Measurements from ENCODE around the gene TMEM63A.

TMEM63A gene

GRCh38 chr1:225860107-225860506 is 22.1 kb downstream of the TMEM63A start:
- no peaks in the 10 kb centered on the region for H3K9me3 ChIP-seq (ENCODE audit: low read length)

DNA sequence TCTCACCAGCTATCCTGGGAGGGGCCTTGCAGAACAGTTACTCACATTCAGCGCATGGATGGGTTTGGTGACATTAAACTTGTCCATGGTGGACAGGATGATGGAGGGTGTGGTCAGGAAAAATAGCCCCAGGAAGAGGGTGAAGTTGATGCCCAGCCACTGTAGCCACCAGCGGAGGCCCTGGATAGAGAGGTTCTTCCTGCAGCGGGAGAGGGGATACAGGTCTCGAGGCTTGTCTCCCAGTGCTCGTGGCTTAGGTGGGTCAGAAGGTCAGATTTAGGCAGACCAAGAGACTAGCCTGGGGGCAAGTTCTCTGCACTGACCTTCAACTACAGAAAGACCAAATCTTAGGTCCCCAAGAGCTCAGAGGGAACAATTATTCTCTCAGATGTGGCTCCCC is 23.0 kb downstream of the TMEM63A start:
- Histone ChIP-seq H3K36me3 (ENCODE audit: insufficient read depth, low read length) (peaks cover 78% of the 10 kb centered on the region), H3K9ac (ENCODE audit: low read length) (no peak overlapping the region), H3K4me3 (ENCODE audit: low read depth in 1 of 2, low read length in 2 of 2) (no peak overlapping the region)

More at GRCh38 chr1:225860107-225860506, 22.1 kb downstream of the TMEM63A start:
- Histone ChIP-seq H3K27ac (ENCODE audit: low read depth, low read length) (no peak overlapping the region), H3K4me3 (ENCODE audit: low read depth in 1 of 2, low read length in 2 of 2) (no peak overlapping the region), H3K27me3 (ENCODE audit: control insufficient read depth in 1 of 2, insufficient read depth in 2 of 2, low read length in 2 of 2) (no peaks in the 10 kb centered on the region), H3K4me1 (ENCODE audit: insufficient read depth, low read length) (peaks cover 9% of the 10 kb centered on the region), H3K36me3 (ENCODE audit: insufficient read depth, low read length) (peaks cover 69% of the 10 kb centered on the region), H3K9ac (ENCODE audit: low read length) (no peak overlapping the region)

DNA sequence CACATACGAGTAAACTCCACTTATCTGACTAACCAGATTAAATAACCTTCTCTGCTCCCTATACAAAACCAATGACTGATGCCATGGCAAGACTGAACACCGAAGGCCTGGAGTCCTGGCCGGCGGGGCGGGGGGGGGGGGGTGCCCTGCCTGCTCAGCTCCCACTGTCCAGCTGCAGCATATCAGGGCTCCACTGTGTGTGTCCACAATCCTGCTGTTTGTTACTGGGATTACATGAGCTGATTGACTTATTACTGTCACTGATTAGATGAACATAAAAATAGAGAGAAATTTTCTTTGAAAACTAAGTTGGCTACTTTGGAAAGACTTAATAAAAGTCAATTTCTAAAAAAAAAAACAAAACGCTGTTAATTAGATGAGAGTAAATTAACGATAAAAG is 24.9 kb downstream of the TMEM63A start:
- Histone ChIP-seq H3K4me1 (ENCODE audit: insufficient read depth, low read length) (no peaks in the 10 kb centered on the region), H3K27ac (ENCODE audit: low read depth, low read length) (no peak overlapping the region), H3K27me3 (ENCODE audit: control insufficient read depth in 1 of 2, insufficient read depth in 2 of 2, low read length in 2 of 2) (no peaks in the 10 kb centered on the region), H3K9ac (ENCODE audit: low read length) (no peak overlapping the region), H3K9me3 (ENCODE audit: low read length) (no peaks in the 10 kb centered on the region), H3K36me3 (ENCODE audit: insufficient read depth, low read length) (peaks cover 90% of the 10 kb centered on the region), H3K4me3 (ENCODE audit: low read depth in 1 of 2, low read length in 2 of 2) (no peak overlapping the region)

More for the DNA sequence above, 23.0 kb downstream of the TMEM63A start:
- no peaks in the 10 kb centered on the region for H3K9me3 ChIP-seq (ENCODE audit: low read length)
- no peak overlapping the region for H3K27ac ChIP-seq (ENCODE audit: low read depth, low read length)
- no peaks in the 10 kb centered on the region for H3K27me3 ChIP-seq (ENCODE audit: control insufficient read depth in 1 of 2, insufficient read depth in 2 of 2, low read length in 2 of 2)
- H3K4me1 ChIP-seq (ENCODE audit: insufficient read depth, low read length) = peaks cover 9% of the 10 kb centered on the region

DNA sequence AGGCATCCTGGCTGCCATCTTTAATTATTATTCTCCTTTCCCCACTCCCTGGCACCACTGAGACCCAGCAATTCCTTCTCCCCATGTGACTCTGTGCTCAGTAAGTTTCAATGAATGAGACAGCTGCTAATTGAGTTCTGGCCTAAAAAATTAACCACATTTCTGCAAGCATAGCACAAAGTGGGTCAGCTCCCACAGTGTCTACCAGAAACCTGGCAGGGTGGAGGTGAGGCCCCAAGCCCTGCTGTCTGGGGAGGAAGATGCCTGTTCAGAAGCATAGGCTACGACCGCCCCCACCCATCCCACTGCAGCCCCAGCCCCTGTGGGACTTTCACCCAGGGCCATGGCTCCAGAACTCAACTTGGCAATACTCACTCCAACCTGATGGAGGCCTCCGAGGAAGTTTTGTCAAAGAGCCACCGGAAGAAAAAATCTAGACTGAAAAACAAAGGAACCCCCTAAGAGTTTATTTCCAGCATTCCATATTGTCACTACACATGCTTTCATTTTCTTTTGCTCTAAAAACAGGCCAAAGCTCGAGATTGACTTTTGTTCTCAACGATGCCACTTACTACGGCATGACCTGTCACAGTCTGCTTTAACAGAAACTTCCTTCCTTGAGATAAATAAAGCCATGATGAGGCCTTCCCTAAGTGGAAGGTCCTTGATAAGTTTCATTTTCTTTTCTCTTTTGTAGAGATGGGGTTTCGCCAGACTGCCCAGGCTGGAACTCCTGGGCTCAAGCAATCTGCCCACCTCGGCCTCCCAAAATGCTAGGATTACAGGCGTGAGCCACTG is 26.5 kb downstream of the TMEM63A start:
- H3K27me3 ChIP-seq (ENCODE audit: control insufficient read depth in 1 of 2, insufficient read depth in 2 of 2, low read length in 2 of 2) = no peaks in the 10 kb centered on the region
- H3K9me3 ChIP-seq (ENCODE audit: low read length) = no peaks in the 10 kb centered on the region
- H3K4me1 ChIP-seq (ENCODE audit: insufficient read depth, low read length) = no peaks in the 10 kb centered on the region
- H3K36me3 ChIP-seq (ENCODE audit: insufficient read depth, low read length) = peaks cover 76% of the 10 kb centered on the region
- no peak overlapping the region for H3K9ac ChIP-seq (ENCODE audit: low read length)
- H3K27ac ChIP-seq (ENCODE audit: low read depth, low read length) = no peak overlapping the region
- H3K4me3 ChIP-seq (ENCODE audit: low read depth in 1 of 2, low read length in 2 of 2) = no peak overlapping the region

- no peak overlapping the region for H3K4me3 ChIP-seq (ENCODE audit: low read depth in 1 of 2, low read length in 2 of 2)
- H3K9me3 ChIP-seq (ENCODE audit: low read length) = no peaks in the 10 kb centered on the region
- H3K4me1 ChIP-seq (ENCODE audit: insufficient read depth, low read length) = peaks cover 10% of the 10 kb centered on the region
- no peaks in the 10 kb centered on the region for H3K27me3 ChIP-seq (ENCODE audit: control insufficient read depth in 1 of 2, insufficient read depth in 2 of 2, low read length in 2 of 2)
- no peak overlapping the region for H3K27ac ChIP-seq (ENCODE audit: low read depth, low read length)
- no peak overlapping the region for H3K9ac ChIP-seq (ENCODE audit: low read length)
- peaks cover 66% of the 10 kb centered on the region for H3K36me3 ChIP-seq (ENCODE audit: insufficient read depth, low read length)
Observed at GRCh38 chr1:225853441-225853840, 28.7 kb downstream of the TMEM63A start.

- peaks cover 71% of the 10 kb centered on the region for H3K36me3 ChIP-seq (ENCODE audit: insufficient read depth, low read length)
- no peaks in the 10 kb centered on the region for H3K9me3 ChIP-seq (ENCODE audit: low read length)
- H3K27me3 ChIP-seq (ENCODE audit: control insufficient read depth in 1 of 2, insufficient read depth in 2 of 2, low read length in 2 of 2) = no peaks in the 10 kb centered on the region
- H3K27ac ChIP-seq (ENCODE audit: low read depth, low read length) = no peak overlapping the region
- no peak overlapping the region for H3K9ac ChIP-seq (ENCODE audit: low read length)
- H3K4me1 ChIP-seq (ENCODE audit: insufficient read depth, low read length) = peaks cover 10% of the 10 kb centered on the region
- H3K4me3 ChIP-seq (ENCODE audit: low read depth in 1 of 2, low read length in 2 of 2) = no peak overlapping the region
Observed at GRCh38 chr1:225852413-225853124, 29.6 kb downstream of the TMEM63A start.

- Histone ChIP-seq H3K9me3 (ENCODE audit: low read length) (no peaks in the 10 kb centered on the region), H3K9ac (ENCODE audit: low read length) (no peak overlapping the region), H3K4me1 (ENCODE audit: insufficient read depth, low read length) (peaks cover 10% of the 10 kb centered on the region), H3K4me3 (ENCODE audit: low read depth in 1 of 2, low read length in 2 of 2) (no peak overlapping the region), H3K36me3 (ENCODE audit: insufficient read depth, low read length) (peaks cover 74% of the 10 kb centered on the region), H3K27ac (ENCODE audit: low read depth, low read length) (no peak overlapping the region), H3K27me3 (ENCODE audit: control insufficient read depth in 1 of 2, insufficient read depth in 2 of 2, low read length in 2 of 2) (no peaks in the 10 kb centered on the region)
Observed at GRCh38 chr1:225851805-225852204, 30.4 kb downstream of the TMEM63A start.

DNA sequence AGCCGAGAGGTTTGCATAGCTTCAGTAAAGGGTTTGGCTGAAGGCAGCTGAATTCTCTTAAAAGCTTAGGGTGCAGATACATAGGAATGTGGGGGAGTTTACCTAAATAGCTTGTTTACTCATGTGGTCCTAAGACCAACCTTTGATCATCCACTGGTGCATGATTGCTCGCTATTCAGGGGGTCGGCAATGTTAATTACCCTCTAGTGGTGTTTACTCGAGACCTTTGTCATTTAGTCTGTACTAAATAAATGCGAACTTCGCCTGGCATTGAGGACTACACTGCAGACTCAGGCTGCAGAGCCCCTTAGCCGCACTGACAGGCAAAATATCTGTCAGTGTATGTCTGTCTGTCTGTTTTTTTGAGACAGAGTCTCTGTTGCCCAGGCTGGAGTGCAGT is 31.8 kb downstream of the TMEM63A start:
- Histone ChIP-seq H3K4me1 (ENCODE audit: insufficient read depth, low read length) (peaks cover 20% of the 10 kb centered on the region), H3K36me3 (ENCODE audit: insufficient read depth, low read length) (peaks cover 72% of the 10 kb centered on the region), H3K9ac (ENCODE audit: low read length) (no peak overlapping the region), H3K27ac (ENCODE audit: low read depth, low read length) (no peak overlapping the region), H3K4me3 (ENCODE audit: low read depth in 1 of 2, low read length in 2 of 2) (no peak overlapping the region), H3K9me3 (ENCODE audit: low read length) (no peaks in the 10 kb centered on the region), H3K27me3 (ENCODE audit: control insufficient read depth in 1 of 2, insufficient read depth in 2 of 2, low read length in 2 of 2) (no peaks in the 10 kb centered on the region)

DNA sequence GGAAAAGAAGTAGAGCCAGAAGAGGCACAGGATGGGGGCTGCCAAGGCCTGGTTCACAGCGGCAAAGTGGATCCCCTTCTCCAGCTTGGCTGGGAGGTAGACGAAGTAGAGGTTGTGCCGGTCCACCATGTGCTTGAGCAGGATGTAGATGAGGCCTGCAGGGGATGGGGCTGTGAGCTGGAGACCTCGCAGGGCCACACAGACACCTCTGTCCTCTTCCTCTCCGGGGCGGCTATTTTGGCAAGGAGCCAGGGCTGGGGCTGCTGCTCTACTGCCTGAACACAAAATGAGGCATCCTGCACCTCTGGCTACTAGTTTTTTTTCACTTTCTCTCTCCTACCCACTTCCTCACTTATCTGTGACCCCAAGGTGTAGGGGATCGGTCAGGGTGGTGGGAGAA is 32.3 kb downstream of the TMEM63A start:
- peaks cover 21% of the 10 kb centered on the region for H3K4me1 ChIP-seq (ENCODE audit: insufficient read depth, low read length)
- no peak overlapping the region for H3K27ac ChIP-seq (ENCODE audit: low read depth, low read length)
- H3K4me3 ChIP-seq (ENCODE audit: low read depth in 1 of 2, low read length in 2 of 2) = no peak overlapping the region
- H3K36me3 ChIP-seq (ENCODE audit: insufficient read depth, low read length) = peaks cover 70% of the 10 kb centered on the region
- H3K9me3 ChIP-seq (ENCODE audit: low read length) = no peaks in the 10 kb centered on the region
- H3K9ac ChIP-seq (ENCODE audit: low read length) = no peak overlapping the region
- no peaks in the 10 kb centered on the region for H3K27me3 ChIP-seq (ENCODE audit: control insufficient read depth in 1 of 2, insufficient read depth in 2 of 2, low read length in 2 of 2)

- H3K4me1 ChIP-seq (ENCODE audit: insufficient read depth, low read length) = peaks cover 21% of the 10 kb centered on the region
- no peaks in the 10 kb centered on the region for H3K27me3 ChIP-seq (ENCODE audit: control insufficient read depth in 1 of 2, insufficient read depth in 2 of 2, low read length in 2 of 2)
- H3K27ac ChIP-seq (ENCODE audit: low read depth, low read length) = no peak overlapping the region
- H3K36me3 ChIP-seq (ENCODE audit: insufficient read depth, low read length) = peaks cover 59% of the 10 kb centered on the region
- no peak overlapping the region for H3K4me3 ChIP-seq (ENCODE audit: low read depth in 1 of 2, low read length in 2 of 2)
- H3K9ac ChIP-seq (ENCODE audit: low read length) = no peak overlapping the region
- no peaks in the 10 kb centered on the region for H3K9me3 ChIP-seq (ENCODE audit: low read length)
Observed at GRCh38 chr1:225848030-225848955, 33.9 kb downstream of the TMEM63A start.

- Histone ChIP-seq H3K36me3 (ENCODE audit: insufficient read depth, low read length) (peaks cover 55% of the 10 kb centered on the region), H3K4me3 (ENCODE audit: low read depth in 1 of 2, low read length in 2 of 2) (no peak overlapping the region), H3K27me3 (ENCODE audit: control insufficient read depth in 1 of 2, insufficient read depth in 2 of 2, low read length in 2 of 2) (no peaks in the 10 kb centered on the region), H3K9me3 (ENCODE audit: low read length) (no peaks in the 10 kb centered on the region), H3K4me1 (ENCODE audit: insufficient read depth, low read length) (peaks cover 21% of the 10 kb centered on the region), H3K27ac (ENCODE audit: low read depth, low read length) (no peak overlapping the region), H3K9ac (ENCODE audit: low read length) (no peak overlapping the region)
Observed at GRCh38 chr1:225847610-225848009, 34.6 kb downstream of the TMEM63A start.

Data from muscle layer of colon (tissue), 2 donors.